Measurements from ENCODE around the gene PANK2. TPM values are rescaled to one million over a fixed set of nuclear protein-coding genes. Genes with fewer than 3 reads are reported as not detected.

Gene PANK2
- total RNA-seq, 1 donor from 2014 or later: 41.9 TPM

DNA sequence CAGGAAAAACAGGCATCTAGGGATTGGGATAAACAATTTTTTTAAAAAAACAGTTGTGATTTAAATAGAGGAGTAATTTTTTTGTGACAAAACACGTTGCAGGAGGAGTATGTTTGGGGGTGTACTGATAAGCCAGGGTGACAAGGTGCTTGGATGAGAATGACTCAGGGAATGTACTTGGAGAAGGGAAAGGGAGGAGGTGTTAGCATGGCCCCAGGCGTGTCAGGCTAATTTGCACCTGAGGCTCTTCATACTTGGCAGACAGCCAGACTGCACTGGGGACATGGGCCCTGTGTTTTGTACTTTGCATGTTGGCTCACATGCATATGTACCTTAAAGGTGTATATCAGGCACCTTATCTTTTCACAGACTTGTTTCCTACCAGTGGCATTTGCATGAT, 22.8 kb downstream of the PANK2 start:
- no peaks in the 10 kb centered on the region for H3K27me3 Mint-ChIP-seq (ENCODE audit: unreplicated experiment)
- no peak for DNase-seq (ENCODE audit: extremely low spot score, unreplicated experiment)
- TF ChIP-seq CTCF (IDR thresholded peaks at IDR 0.05): no peak
- peaks cover 5% of the 10 kb centered on the region for H3K4me1 Mint-ChIP-seq (ENCODE audit: unreplicated experiment)
- H3K4me3 Mint-ChIP-seq (ENCODE audit: unreplicated experiment): no peak overlapping the region
- peak overlapping the region; percentile 62 for H3K27ac Mint-ChIP-seq (ENCODE audit: unreplicated experiment)
- H3K9me3 Mint-ChIP-seq (ENCODE audit: unreplicated experiment): no peaks in the 10 kb centered on the region
- peaks cover 55% of the 10 kb centered on the region for H3K36me3 Mint-ChIP-seq (ENCODE audit: unreplicated experiment)

DNA sequence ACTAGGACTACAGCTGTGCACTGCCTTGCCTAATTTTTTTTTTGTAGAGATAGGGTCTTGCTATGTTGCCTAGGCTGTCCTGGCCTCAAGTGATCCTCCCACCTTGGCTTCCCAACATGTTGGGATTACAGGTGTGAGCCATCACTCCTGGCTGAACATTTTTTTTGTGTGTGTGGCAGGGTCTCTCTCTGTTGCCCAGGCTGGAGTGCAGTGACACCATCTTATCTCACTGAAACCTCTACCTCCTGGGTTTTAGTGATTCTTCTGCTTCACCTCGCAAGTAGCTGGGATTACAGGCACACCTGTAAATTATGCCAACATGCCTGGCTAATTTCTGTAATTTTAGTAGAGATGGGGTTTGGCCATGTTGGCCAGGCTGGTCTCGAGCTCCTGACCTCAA, 25.3 kb downstream of the PANK2 start:
- Mint-ChIP-seq H3K36me3 (ENCODE audit: unreplicated experiment) (peaks cover 59% of the 10 kb centered on the region), H3K27ac (ENCODE audit: unreplicated experiment) (no peak overlapping the region), H3K9me3 (ENCODE audit: unreplicated experiment) (no peaks in the 10 kb centered on the region), H3K4me3 (ENCODE audit: unreplicated experiment) (no peak overlapping the region), H3K4me1 (ENCODE audit: unreplicated experiment) (peaks cover 2% of the 10 kb centered on the region), H3K27me3 (ENCODE audit: unreplicated experiment) (no peaks in the 10 kb centered on the region)
- DNase-seq (ENCODE audit: extremely low spot score, unreplicated experiment): no peak
- no peak for TF ChIP-seq CTCF (IDR thresholded peaks at IDR 0.05)

DNA sequence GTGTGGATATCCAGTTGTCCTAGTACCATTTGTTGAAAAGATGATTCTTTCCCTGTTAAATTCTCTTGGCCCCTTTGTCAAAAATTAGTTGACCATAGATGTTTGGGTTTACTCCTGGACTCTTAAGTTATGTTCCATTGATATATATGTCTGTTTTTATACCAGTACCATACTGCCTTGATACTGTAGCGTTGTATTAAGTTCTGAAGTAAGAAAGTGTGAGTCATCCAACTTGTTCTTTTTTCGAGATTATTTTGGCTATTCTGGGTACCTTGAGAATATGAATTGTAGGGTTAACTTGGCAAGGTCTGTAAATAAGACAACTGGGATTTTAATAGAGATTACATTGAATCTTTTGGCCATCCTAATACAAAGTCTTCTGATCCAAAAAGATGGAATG, 26.5 kb downstream of the PANK2 start:
- Mint-ChIP-seq H3K4me3 (ENCODE audit: unreplicated experiment) (no peak overlapping the region), H3K4me1 (ENCODE audit: unreplicated experiment) (peaks cover 2% of the 10 kb centered on the region), H3K9me3 (ENCODE audit: unreplicated experiment) (no peaks in the 10 kb centered on the region), H3K27ac (ENCODE audit: unreplicated experiment) (no peak overlapping the region), H3K27me3 (ENCODE audit: unreplicated experiment) (no peaks in the 10 kb centered on the region), H3K36me3 (ENCODE audit: unreplicated experiment) (peaks cover 54% of the 10 kb centered on the region)
- no peak for DNase-seq (ENCODE audit: extremely low spot score, unreplicated experiment)
- no peak for TF ChIP-seq CTCF (IDR thresholded peaks at IDR 0.05)

DNA sequence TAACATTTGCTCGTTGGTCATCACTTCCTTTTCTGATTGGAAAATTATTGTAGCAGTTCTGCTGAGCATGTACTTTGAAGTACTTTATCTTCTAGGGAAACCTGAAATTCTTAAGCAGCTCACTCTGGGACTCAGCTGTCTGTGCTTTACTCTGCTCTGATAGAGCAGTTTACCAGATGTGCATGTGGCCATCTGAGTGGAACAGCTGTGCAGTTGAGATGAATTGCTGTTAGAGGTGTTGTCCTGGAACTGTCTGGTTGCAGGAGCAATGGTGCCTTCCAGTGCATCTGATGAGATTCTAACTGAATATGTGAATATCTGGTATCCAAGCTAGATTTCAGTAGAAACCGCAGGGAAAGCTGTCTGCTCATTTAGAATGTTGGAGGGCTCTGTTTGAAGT, 27.2 kb downstream of the PANK2 start:
- no peaks in the 10 kb centered on the region for H3K27me3 Mint-ChIP-seq (ENCODE audit: unreplicated experiment)
- peaks cover 2% of the 10 kb centered on the region for H3K4me1 Mint-ChIP-seq (ENCODE audit: unreplicated experiment)
- no peak for DNase-seq (ENCODE audit: extremely low spot score, unreplicated experiment)
- no peak for TF ChIP-seq CTCF (IDR thresholded peaks at IDR 0.05)
- H3K36me3 Mint-ChIP-seq (ENCODE audit: unreplicated experiment): peaks cover 52% of the 10 kb centered on the region
- no peak overlapping the region for H3K27ac Mint-ChIP-seq (ENCODE audit: unreplicated experiment)
- H3K4me3 Mint-ChIP-seq (ENCODE audit: unreplicated experiment): no peak overlapping the region
- no peaks in the 10 kb centered on the region for H3K9me3 Mint-ChIP-seq (ENCODE audit: unreplicated experiment)

- peaks cover 52% of the 10 kb centered on the region for H3K36me3 Mint-ChIP-seq (ENCODE audit: unreplicated experiment)
- no peak overlapping the region for H3K4me3 Mint-ChIP-seq (ENCODE audit: unreplicated experiment)
- H3K27ac Mint-ChIP-seq (ENCODE audit: unreplicated experiment): peak overlapping the region; percentile 8
- no peak for DNase-seq (ENCODE audit: extremely low spot score, unreplicated experiment)
- H3K9me3 Mint-ChIP-seq (ENCODE audit: unreplicated experiment): no peaks in the 10 kb centered on the region
- TF ChIP-seq CTCF (IDR thresholded peaks at IDR 0.05): no peak
- no peaks in the 10 kb centered on the region for H3K27me3 Mint-ChIP-seq (ENCODE audit: unreplicated experiment)
- H3K4me1 Mint-ChIP-seq (ENCODE audit: unreplicated experiment): peaks cover 17% of the 10 kb centered on the region
Observed at GRCh38 chr20:3919352-3919751, 30.2 kb downstream of the PANK2 start.
